Stomach (tissue), 4 donors: ENCODE data around the gene SLC37A4.

Source experiments
- POLR2A ChIP-seq, 4 donors: fragments of 450-650 bp; IDR thresholded peaks; one replicate each; pipeline ENCODE4 v1.6.1; 2016; ENCODE audit warnings: antibody characterized with exemption in 4 of 4, control low read depth in 2 of 4, mild to moderate bottlenecking in 1 of 4, moderate library complexity in 1 of 4
- POLR2AphosphoS5 ChIP-seq, 3 donors: sonication (generic); formaldehyde crosslinking; IDR thresholded peaks; one replicate each; pipeline ENCODE4 v1.6.1; 2016; ENCODE audit warnings: antibody characterized with exemption in 3 of 3
- TF ChIP-seq, protein P1 (sequence below), 7 experiments: fragments of 450-650 bp in 4 of 7; fragments of 200-600 bp in 3 of 7; sonication (generic) in 3 of 7; IDR thresholded peaks; one replicate each; pipeline ENCODE4 v1.5.1; 2016 to 2019; ENCODE audit warnings: antibody characterized with exemption in 7 of 7, control low read depth in 2 of 7, mild to moderate bottlenecking in 1 of 7

GRCh38 chr11:119014209-119014924 lies 16.3 kb downstream of the SLC37A4 start:
- TF ChIP-seq, protein P1, sequence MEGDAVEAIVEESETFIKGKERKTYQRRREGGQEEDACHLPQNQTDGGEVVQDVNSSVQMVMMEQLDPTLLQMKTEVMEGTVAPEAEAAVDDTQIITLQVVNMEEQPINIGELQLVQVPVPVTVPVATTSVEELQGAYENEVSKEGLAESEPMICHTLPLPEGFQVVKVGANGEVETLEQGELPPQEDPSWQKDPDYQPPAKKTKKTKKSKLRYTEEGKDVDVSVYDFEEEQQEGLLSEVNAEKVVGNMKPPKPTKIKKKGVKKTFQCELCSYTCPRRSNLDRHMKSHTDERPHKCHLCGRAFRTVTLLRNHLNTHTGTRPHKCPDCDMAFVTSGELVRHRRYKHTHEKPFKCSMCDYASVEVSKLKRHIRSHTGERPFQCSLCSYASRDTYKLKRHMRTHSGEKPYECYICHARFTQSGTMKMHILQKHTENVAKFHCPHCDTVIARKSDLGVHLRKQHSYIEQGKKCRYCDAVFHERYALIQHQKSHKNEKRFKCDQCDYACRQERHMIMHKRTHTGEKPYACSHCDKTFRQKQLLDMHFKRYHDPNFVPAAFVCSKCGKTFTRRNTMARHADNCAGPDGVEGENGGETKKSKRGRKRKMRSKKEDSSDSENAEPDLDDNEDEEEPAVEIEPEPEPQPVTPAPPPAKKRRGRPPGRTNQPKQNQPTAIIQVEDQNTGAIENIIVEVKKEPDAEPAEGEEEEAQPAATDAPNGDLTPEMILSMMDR (IDR thresholded peaks at IDR 0.05): no peak
- no peak for TF ChIP-seq POLR2A (IDR thresholded peaks at IDR 0.05)
- no peak for TF ChIP-seq POLR2AphosphoS5 (IDR thresholded peaks at IDR 0.05)
